ENCODE measurements around the gene BAG2.

The BAG2 gene

GRCh38 chr6:57224769-57225515, 52.8 kb downstream of the BAG2 start:
- DNase-seq, result no peak

- no peak for DNase-seq
These were observed 54.1 kb downstream of the BAG2 start for GRCh38 chr6:57226221-57226620.

Measured in NCI-H526 (cell line).